NCI-H524 (cell line): Measurements from ENCODE around the gene LAMA3.

Source experiments
- DNase-seq, 2 experiments: peaks; one replicate each; lab custom pipeline; 2025; lab: John Stamatoyannopoulos, UW

Gene LAMA3

DNA sequence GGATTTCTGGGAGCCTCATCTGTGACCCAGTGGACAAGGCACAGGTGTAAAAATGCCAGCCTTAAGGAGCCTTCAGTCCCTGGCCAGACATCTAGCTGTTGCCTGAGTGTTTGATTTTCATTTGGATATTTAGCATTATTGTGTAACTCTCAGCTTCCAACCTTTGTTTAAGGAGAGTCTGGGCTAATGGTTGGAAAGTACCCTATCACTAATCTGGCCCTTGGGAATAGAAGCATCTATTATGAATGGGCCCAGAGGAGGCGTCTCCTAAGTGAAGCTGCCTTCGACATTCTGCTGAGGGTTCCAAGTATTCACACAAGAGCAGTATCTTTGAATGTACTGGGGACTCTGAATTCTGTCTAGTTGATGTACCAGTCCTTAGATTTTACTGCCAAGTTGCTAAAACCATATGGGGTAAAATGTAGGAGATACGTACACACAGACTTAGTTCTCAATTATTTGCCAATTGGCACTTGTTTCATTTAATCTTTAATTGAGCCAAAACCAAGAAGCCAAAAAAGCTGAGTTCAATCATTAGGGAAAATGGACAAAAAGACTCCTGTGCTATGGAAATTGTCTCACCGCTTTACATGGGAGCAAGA is 19.3 kb upstream of the LAMA3 start:
- no peak for DNase-seq

DNA sequence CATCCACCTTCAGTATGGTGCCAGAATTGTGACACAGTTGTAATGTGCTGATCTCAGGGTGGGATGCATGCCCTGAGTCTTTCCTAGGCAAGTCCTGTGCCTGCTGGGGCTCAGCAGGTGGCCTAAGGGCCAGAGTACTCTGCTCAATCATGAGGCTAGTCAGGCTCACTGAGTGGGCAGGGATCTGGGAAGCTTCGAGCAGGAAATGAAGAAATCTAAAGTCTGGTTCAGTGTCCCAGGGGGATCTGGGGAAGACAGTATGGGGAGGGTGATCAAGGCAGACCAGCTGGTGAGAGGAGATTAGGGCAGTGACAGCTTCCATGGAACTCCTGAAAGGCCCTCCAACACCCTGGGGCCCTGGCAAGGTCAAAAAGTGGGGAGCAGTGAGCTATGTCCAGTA is 17.7 kb upstream of the LAMA3 start:
- peak in 1 of 2 experiments; percentile 31 for DNase-seq

GRCh38 chr18:23673725-23674124 is 15.5 kb upstream of the LAMA3 start:
- no peak for DNase-seq

DNA sequence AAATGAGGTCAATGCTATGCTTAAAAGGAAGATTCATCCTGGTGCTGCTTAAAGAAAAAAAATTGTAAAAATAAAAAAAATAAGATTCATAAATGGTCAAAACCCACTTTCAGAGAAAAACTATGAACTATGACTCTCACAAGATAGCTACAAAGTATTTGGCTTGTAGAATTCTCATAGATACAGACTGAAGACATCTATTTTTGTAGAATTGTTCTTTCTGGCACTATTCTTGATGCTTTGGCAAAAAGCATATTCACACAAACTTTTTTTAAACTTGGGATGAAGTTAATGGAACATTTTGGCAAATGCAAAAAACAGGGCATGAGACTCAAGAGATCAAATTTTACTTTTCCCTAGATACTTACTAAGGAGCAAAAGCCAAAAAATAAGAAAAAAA is 14.0 kb upstream of the LAMA3 start:
- DNase-seq: no peak

- no peak for DNase-seq
These were observed 13.4 kb upstream of the LAMA3 start for GRCh38 chr18:23675896-23676295.

DNA sequence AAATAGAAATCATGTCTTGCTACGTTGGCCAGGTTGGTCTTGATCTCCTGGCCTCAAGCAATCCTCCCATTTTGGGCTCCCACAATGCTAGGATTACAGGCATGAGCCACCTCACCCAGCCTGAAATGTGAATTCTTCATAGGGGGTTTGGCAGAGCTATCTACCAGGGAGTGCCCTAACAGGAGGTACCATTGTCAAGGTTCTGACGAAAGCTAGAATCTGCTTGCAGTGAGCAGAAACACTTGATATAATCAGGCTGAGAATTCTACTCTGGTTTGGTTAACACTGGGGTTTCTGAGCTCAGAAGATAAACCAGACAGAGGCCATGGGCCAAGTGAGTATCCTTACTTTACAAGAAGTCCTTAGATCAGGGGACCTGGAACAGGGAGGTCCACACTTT is 7.2 kb upstream of the LAMA3 start:
- DNase-seq: no peak

GRCh38 chr18:23682472-23682871 is 6.8 kb upstream of the LAMA3 start:
- DNase-seq: no peak

DNA sequence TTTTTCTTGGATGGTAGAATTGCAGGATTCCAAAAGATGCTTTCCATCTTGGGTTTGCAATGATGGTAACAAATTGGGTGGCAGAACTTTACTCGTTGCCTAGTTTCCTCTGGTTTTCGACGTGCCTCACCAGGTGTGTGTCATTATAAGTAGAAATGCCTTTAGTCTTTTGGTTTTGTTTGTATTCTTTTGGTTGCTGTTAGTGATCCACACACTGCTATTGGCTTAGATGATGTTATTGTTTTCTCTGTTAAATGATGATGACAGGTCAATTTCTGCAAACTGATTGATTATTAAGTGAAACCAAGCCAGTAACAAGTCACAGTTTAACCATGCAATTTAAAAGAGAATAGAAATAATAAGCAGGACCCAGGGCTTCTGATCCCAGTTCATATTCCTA is 6.1 kb upstream of the LAMA3 start:
- DNase-seq: no peak

GRCh38 chr18:23683671-23684070 is 5.6 kb upstream of the LAMA3 start:
- DNase-seq: no peak

DNA sequence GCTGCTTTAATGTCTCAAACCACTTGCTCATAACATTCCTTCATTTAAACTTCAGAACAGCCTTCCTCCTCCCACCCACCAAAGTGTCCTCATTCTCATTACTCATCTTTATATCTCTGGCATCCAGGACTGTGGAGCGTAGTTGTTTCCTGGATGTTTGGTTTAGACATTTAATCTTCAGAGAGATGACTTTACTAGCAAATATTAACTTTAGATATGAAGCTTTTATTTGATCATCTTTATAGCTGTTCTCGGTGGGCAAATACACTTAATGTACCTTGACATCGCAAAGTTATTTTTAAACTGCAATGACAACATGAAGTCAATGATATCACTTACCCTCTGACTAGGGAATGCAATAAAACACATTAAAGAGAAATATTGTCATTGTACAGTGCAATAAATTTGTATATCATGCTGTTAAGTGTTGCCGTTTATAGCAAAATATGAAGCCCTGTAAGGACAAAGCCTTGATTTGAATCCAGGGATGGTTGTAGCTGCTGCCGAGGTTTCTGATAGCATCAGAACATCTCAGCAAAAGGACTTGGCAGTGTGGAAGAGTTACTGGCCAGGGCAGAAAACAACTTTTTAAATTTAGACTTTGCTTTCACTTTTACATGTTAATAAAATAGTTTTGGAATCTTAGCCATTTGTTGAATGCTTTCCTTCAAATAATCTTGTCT is 4.6 kb upstream of the LAMA3 start:
- DNase-seq: no peak

GRCh38 chr18:23688528-23688927 is 725 bp upstream of the LAMA3 start:
- DNase-seq: no peak

- no peak for DNase-seq
These were observed 607 bp downstream of the LAMA3 start for GRCh38 chr18:23689616-23690504.

- peak in 1 of 2 experiments; percentile 13 for DNase-seq
These were observed 1.3 kb downstream of the LAMA3 start for GRCh38 chr18:23690505-23691068.

DNA sequence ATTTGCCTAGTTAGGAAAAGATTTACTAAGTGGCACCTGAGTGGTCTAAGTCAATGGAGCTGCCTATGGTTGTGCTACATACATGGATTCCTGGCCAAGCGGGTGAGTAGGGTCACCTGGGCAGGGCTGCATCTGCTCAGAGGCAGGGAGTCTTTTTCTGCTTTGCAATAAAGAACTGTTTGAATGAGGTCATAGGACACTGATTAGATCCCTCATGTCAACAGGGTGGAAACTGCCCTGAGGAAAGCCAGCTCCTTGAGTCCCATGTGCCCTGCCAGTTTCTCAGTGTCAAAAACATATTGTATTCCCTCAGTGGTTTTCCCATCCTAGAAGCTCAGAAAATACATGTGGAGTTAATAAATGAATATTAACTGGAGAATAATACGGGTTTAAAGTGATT is 4.6 kb downstream of the LAMA3 start:
- DNase-seq: no peak

GRCh38 chr18:23694637-23695430 is 5.6 kb downstream of the LAMA3 start:
- DNase-seq: no peak

DNA sequence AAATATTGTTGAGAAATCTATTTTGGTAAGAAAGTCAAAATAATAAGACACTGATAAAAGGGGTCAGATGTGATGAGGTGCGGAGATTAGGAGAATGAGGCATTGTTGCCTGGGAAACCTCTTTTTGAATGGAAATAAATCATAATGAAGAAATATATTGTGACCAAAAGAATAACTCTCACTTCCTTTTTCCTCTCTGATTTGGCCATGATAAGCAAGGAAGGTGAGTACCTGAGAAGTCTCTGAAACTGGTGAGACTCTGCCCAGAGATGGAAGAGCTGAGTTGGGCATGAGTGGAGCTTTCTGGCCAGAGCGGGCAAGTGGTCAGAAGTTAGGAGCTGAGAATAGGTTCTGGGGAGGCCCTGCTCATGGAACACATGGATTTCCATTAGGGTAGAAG is 11.8 kb downstream of the LAMA3 start:
- no peak for DNase-seq

- no peak for DNase-seq
These were observed 12.4 kb downstream of the LAMA3 start for GRCh38 chr18:23701544-23702064.

DNA sequence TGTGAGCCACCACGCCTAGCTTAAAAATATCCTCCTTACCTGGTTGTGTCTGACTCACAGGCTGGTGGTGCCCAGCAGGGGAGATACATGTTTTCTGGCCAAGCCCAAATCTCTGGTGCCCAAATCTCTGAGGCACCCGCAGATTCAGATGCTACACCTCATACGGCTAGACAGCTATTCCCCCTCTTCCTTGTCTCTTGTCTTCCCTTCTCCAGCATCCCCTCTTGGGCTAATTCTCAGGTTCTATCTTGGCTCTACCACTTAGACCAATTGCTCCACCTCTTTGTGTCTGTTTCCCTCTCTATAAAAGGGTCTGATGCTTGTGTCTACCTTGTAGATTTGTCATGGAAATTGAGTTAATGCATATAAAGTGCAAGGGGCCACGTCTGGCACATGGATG is 13.4 kb downstream of the LAMA3 start:
- DNase-seq: no peak

DNA sequence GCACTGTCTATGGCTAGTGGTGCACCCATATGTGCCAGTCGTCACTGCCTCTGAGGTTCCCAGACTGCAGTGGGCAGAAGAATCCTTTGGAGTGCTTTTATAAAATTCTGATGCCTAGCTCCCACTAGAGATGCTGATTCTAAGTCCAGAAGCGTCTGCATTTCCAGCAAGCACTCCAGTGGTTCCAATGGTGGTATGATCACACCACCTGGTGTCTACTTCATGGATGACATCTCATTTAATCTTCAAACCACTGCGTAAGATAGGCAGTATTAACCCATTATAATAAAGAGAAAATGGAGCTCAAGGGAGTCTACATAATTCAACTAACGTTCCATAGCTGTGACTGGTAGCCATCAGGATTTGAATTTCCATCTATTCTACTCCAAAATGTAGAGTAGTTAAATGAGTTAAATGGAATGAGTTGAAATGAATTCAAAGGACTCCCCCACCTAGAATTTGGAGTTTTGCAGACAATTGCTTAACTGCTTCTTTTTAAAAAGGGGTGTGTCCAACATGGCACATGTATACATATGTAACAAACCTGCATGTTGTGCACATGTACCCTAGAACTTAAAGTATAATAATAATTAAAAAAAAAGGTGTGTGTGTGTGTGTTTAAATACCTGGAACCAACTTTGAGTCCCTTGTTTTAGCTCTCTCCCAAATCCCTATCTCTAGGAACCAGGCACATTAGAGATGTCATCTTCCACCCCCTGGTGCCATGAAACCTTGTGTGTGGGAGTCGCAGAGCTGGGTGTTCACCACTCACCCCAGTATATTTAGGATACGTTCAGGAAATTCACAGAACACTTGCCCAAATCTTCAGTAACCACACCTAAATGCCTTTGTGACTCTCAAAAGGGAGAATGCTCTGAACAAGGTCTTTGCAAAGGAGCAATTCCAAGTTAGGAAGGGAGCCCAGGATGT is 14.1 kb downstream of the LAMA3 start:
- peak; percentile 32 to 67 for DNase-seq

DNA sequence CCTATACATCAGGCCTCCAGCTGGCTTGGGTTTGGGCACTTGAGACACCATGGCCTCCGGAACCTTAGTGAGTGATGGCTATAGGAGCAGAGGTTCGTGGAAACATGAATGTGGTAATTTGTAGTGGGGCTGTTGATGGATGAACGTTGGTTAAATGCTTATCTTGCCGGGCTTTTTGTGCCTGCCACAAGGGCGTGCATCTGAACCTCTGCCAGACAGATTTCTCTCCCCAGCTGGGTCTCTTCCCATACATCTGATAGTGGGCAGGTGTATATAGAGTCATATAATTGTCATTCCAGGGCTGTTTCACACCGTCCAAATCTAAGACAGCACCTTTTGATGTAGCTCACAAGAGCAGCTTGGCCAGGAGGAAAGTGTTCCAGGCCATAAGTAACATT is 14.7 kb downstream of the LAMA3 start:
- DNase-seq: no peak

DNA sequence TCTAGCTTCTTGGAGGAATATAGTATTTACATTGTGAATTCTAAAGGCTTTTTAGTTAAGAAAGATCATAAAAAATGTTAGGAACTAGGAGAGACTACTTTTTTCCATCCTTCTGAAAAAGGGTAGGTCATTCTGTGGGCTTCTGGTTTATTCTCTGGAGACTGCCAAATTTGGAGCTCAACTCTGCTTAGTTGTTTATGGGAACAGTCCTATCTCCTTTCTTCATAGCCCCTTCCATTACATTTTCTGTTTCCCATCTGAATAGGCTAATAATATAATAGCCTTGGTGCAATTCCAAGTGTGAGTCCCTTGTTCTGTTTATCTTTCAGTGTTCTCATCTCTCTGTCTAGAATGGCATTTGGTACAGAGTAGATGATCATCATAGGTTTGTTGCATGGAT is 15.6 kb downstream of the LAMA3 start:
- no peak for DNase-seq
